ENCODE measurements around the gene ZBED3. TPM values are rescaled to one million over a fixed set of nuclear protein-coding genes. Genes with fewer than 3 reads are reported as not detected.

ZBED3 gene
- total and polyA plus RNA-seq, 9 of the 15 experiments (the other 6 are each of a cell fraction or from before 2014, with no cell fraction given): 0.01 to 0.03 (median 0.01) TPM; not detected in 5

DNA sequence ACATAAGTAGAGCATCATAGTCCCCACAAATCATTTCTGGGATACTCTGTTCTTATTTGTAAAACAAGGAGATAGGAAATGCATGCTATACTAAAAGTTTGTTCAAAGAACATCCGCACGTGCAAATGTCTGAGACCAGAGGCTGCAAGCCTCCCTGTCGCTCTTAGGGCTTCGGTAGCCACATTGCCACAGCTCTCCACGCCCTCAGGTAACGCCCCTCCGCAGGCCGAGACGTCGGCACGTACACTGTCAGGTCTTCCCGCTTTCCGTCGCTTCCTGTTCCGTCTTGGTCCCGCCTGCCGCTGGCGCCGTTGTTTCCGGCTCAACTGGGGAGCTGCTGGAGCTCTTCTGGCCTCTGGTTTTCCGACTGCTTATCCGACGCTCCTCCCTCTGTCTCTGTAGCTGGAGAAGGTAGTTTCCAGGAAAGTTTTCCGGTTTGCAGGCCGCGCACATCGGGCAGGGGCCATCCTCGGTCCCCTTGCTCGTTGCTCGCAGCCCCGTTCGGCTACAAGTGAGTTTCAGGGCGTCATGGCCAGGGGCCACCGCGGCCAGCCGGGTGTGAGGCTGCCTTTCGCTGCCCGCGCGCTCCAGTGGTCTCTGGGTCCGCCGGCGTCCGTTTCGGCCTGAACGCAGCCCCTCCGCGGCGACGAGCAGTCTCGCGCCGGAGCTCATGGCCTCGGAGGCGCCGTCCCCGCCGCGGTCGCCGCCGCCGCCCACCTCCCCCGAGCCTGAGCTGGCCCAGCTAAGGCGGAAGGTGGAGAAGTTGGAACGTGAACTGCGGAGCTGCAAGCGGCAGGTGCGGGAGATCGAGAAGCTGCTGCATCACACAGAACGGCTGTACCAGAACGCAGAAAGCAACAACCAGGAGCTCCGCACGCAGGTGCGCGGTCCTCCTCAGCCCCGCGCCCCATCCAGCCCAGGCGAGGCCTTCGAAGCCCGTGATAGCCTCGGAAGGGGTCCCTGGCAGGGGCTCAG, 56.7 kb downstream of the ZBED3 start, which contains the start of gene AGGF1 (continued):
- TF ChIP-seq ZC3H4 (CRISPR knock-in tag; IDR thresholded peaks at IDR 0.05; ENCODE audit: borderline replicate concordance) (no peak), BRF1 (IDR thresholded peaks at IDR 0.05; ENCODE audit: borderline replicate concordance, extremely low read depth, insufficient read length) (no peak), TBP (optimal IDR thresholded peaks at IDR 0.05; ENCODE audit: low read depth, low read length) (peak; percentile 64), KDM2B (CRISPR knock-in tag; IDR thresholded peaks at IDR 0.05) (no peak), GATAD2B (IDR thresholded peaks at IDR 0.05; ENCODE audit: borderline replicate concordance) (no peak), ZNF717 (CRISPR knock-in tag; IDR thresholded peaks at IDR 0.05) (no peak), TGIF2 (CRISPR knock-in tag; IDR thresholded peaks at IDR 0.05) (no peak), HNRNPH1 (optimal IDR thresholded peaks at IDR 0.05; ENCODE audit: low read depth, low read length) (no peak), DDX20 (tag; IDR thresholded peaks at IDR 0.05; ENCODE audit: low read depth) (no peak), RBM39 (optimal IDR thresholded peaks at IDR 0.05; ENCODE audit: low read depth, low read length) (no peak), HDAC1 (IDR thresholded peaks at IDR 0.05) (peak in 1 of 2 experiments; percentile 35; a peak in 1 of 4 replicates), MXI1 (IDR thresholded peaks at IDR 0.05; ENCODE audit: low read depth, low read length) (0 out of 2 replicates have a peak, but pooled peaks have one; percentile 23), E2F3 (CRISPR knock-in tag; IDR thresholded peaks at IDR 0.05) (no peak)
- TF ChIP-seq, protein P1, sequence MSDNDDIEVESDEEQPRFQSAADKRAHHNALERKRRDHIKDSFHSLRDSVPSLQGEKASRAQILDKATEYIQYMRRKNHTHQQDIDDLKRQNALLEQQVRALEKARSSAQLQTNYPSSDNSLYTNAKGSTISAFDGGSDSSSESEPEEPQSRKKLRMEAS (CRISPR knock-in tag; IDR thresholded peaks at IDR 0.05): peak; percentile 84
- TF ChIP-seq, protein P2, sequence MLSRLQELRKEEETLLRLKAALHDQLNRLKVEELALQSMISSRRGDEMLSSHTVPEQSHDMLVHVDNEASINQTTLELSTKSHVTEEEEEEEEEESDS (CRISPR knock-in tag; IDR thresholded peaks at IDR 0.05): no peak
- TF ChIP-seq, protein P3, sequence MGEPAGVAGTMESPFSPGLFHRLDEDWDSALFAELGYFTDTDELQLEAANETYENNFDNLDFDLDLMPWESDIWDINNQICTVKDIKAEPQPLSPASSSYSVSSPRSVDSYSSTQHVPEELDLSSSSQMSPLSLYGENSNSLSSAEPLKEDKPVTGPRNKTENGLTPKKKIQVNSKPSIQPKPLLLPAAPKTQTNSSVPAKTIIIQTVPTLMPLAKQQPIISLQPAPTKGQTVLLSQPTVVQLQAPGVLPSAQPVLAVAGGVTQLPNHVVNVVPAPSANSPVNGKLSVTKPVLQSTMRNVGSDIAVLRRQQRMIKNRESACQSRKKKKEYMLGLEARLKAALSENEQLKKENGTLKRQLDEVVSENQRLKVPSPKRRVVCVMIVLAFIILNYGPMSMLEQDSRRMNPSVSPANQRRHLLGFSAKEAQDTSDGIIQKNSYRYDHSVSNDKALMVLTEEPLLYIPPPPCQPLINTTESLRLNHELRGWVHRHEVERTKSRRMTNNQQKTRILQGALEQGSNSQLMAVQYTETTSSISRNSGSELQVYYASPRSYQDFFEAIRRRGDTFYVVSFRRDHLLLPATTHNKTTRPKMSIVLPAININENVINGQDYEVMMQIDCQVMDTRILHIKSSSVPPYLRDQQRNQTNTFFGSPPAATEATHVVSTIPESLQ (CRISPR knock-in tag; IDR thresholded peaks at IDR 0.05): no peak
- TF ChIP-seq, protein P4, sequence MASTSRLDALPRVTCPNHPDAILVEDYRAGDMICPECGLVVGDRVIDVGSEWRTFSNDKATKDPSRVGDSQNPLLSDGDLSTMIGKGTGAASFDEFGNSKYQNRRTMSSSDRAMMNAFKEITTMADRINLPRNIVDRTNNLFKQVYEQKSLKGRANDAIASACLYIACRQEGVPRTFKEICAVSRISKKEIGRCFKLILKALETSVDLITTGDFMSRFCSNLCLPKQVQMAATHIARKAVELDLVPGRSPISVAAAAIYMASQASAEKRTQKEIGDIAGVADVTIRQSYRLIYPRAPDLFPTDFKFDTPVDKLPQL (IDR thresholded peaks at IDR 0.05; ENCODE audit: extremely low read depth, insufficient read length): no peak

All from K562 (cell line).